Tibial artery (tissue), 4 donors: ENCODE results near the gene NSD1.

Experiments used
- DNase-seq, 2 donors: peaks; one replicate each; pipeline ENCODE4 v3.0.0-alpha.2; 2019
- H3K27ac ChIP-seq, 2 donors: fragments of 200-600 bp; sonication (generic) in 1 of 2; 1 replicate in 1 of 2; 2 replicates in 1 of 2; pipeline ENCODE4 v1.5.1; 2018 to 2019; ENCODE audit warnings: mild to moderate bottlenecking in 1 of 2
- H3K27me3 ChIP-seq, 2 donors: fragments of 200-600 bp; sonication (generic) in 1 of 2; one replicate each; pipeline versions ENCODE4 v1.5.1 to v1.6.0; 2016 to 2019
- H3K36me3 ChIP-seq, 3 donors: fragments of 200-600 bp; sonication (generic) in 2 of 3; one replicate each; pipeline ENCODE4 v1.5.1; 2016 to 2019; ENCODE audit warnings: mild to moderate bottlenecking in 2 of 3
- H3K4me1 ChIP-seq, 4 donors: fragments of 200-600 bp; sonication (generic) in 2 of 4; 1 replicate in 3 of 4; 2 replicates in 1 of 4; pipeline ENCODE4 v1.5.1; 2016 to 2019
- H3K4me3 ChIP-seq, 2 donors: fragments of 200-600 bp; sonication (generic) in 1 of 2; 1 replicate in 1 of 2; 2 replicates in 1 of 2; pipeline ENCODE4 v1.5.1; 2018 to 2019; ENCODE audit warnings: mild to moderate bottlenecking in 2 of 2
- H3K9me3 ChIP-seq, 3 donors: fragments of 200-600 bp; sonication (generic) in 1 of 3; one replicate each; pipeline ENCODE4 v1.5.1; 2016 to 2019
- intact Hi-C: fragments of 100-400 bp; cut with DNase I; formaldehyde crosslinking; loops from one replicate; pipeline ENCODE4 v1.15.0; 2023; ENCODE audit warnings: low total_unique reads
- TF ChIP-seq, protein P1 (sequence below), 2 experiments: fragments of 200-600 bp in 1 of 2; fragments of 450-650 bp in 1 of 2; IDR thresholded peaks; one replicate each; pipeline ENCODE4 v1.5.1; 2017 to 2019; ENCODE audit warnings: antibody characterized with exemption in 2 of 2, mild to moderate bottlenecking in 1 of 2, moderate library complexity in 1 of 2

NSD1 gene

DNA sequence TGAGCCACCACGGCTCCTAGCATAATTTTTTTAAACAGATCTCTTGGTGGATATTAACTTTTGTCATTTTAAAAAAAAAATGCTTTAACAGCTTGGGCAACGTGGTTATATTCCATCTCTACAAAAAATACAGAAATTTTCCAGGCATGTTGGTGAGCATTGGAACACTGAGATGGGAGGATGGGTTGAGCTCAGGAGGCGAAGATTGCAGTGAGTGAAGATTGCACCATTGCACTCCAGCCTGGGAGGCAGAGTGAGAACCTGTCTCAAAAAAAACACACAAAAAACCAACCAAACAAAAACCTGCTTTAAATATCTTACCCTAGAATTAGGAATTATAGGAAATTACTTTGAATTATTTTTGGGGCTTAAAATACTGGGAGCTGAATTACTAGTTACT is 55.2 kb downstream of the NSD1 start:
- H3K36me3 ChIP-seq: peaks cover 7 to 23% (median 15%) of the 10 kb centered on the region in 3 donors
- DNase-seq: no peak
- no peak overlapping the region for H3K27ac ChIP-seq
- TF ChIP-seq, protein P1, sequence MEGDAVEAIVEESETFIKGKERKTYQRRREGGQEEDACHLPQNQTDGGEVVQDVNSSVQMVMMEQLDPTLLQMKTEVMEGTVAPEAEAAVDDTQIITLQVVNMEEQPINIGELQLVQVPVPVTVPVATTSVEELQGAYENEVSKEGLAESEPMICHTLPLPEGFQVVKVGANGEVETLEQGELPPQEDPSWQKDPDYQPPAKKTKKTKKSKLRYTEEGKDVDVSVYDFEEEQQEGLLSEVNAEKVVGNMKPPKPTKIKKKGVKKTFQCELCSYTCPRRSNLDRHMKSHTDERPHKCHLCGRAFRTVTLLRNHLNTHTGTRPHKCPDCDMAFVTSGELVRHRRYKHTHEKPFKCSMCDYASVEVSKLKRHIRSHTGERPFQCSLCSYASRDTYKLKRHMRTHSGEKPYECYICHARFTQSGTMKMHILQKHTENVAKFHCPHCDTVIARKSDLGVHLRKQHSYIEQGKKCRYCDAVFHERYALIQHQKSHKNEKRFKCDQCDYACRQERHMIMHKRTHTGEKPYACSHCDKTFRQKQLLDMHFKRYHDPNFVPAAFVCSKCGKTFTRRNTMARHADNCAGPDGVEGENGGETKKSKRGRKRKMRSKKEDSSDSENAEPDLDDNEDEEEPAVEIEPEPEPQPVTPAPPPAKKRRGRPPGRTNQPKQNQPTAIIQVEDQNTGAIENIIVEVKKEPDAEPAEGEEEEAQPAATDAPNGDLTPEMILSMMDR (IDR thresholded peaks at IDR 0.05): no peak
- H3K4me1 ChIP-seq: peaks cover 0 to 5% (median under 1%) of the 10 kb centered on the region in 4 donors
- intact Hi-C loops: no loop called here
- H3K4me3 ChIP-seq: no peak overlapping the region
- no peaks in the 10 kb centered on the region for H3K27me3 ChIP-seq
- no peaks in the 10 kb centered on the region for H3K9me3 ChIP-seq

GRCh38 chr5:177189416-177189815 is 55.8 kb downstream of the NSD1 start:
- intact Hi-C loops: no loop called here
- no peak for DNase-seq
- no peak overlapping the region for H3K27ac ChIP-seq
- H3K4me3 ChIP-seq: no peak overlapping the region
- TF ChIP-seq, protein P1 (IDR thresholded peaks at IDR 0.05): no peak
- peaks cover 9 to 23% (median 21%) of the 10 kb centered on the region in 3 donors for H3K36me3 ChIP-seq
- peaks cover 0 to 5% (median under 1%) of the 10 kb centered on the region in 4 donors for H3K4me1 ChIP-seq
- H3K9me3 ChIP-seq: no peaks in the 10 kb centered on the region
- no peaks in the 10 kb centered on the region for H3K27me3 ChIP-seq

GRCh38 chr5:177189965-177190364 is 56.4 kb downstream of the NSD1 start:
- H3K27ac ChIP-seq: no peak overlapping the region
- H3K4me1 ChIP-seq: peaks cover 0 to 5% (median 5%) of the 10 kb centered on the region in 4 donors
- no peaks in the 10 kb centered on the region for H3K9me3 ChIP-seq
- intact Hi-C loops: no loop called here
- H3K36me3 ChIP-seq: peaks cover 12 to 25% (median 23%) of the 10 kb centered on the region in 3 donors
- H3K4me3 ChIP-seq: no peak overlapping the region
- no peak for DNase-seq
- no peaks in the 10 kb centered on the region for H3K27me3 ChIP-seq
- TF ChIP-seq, protein P1 (IDR thresholded peaks at IDR 0.05): no peak

DNA sequence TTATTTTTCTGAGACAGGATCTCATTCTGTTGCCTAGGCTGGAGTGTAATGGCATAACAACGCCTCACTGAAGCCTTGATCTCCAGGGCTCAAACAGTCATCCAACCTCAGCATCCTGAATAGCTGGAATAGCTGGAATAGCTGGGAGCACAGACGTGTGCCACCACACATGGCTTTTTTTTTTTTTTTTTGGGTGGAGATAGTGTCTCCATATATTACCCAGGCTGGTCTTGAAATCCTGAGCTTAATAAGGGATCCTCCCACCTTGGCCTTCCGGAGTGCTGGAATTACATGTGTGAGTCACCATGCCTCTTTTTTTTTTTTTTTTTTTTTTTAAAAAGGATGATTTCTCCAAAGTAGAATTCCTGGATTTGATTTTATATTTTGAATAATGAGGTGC is 60.7 kb downstream of the NSD1 start:
- TF ChIP-seq, protein P1 (IDR thresholded peaks at IDR 0.05): no peak
- H3K9me3 ChIP-seq: no peaks in the 10 kb centered on the region
- peaks cover 0 to 5% (median 3%) of the 10 kb centered on the region in 4 donors for H3K4me1 ChIP-seq
- peak in 1 of 2 donors; percentile 38 for DNase-seq
- no peak overlapping the region for H3K27ac ChIP-seq
- H3K36me3 ChIP-seq: peaks cover 20 to 66% (median 24%) of the 10 kb centered on the region in 3 donors
- H3K4me3 ChIP-seq: no peak overlapping the region
- intact Hi-C loops: no loop called here
- H3K27me3 ChIP-seq: no peaks in the 10 kb centered on the region

DNA sequence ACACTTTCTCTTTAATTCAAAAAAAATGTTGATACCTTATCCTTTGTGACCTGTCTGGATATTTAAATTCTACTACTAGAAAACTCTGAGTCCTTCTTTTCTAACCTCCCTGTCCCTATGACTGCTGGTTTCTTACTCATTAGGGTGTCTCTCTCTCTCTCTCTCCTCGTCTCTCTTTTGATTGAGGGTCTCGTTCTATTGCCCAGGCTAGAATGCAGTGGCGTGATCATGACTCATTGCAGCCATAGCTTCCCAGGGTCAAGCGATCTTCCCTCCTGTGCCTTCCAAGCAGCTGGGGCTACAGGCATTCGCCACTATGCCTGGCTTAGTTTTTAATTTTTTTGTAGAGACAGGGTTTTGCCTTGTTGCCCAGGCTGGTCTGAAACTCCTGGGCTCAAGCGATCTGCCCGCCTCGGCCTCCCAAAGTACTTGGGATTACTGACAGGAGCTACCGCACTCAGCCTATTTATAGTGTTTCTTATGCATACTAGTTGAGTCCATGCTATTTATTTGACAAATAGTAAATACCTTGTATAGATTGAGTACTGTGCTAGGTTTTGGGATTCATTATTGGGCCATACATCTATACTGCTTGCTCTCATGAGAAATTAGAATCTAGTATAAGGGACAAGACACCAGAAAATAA is 61.9 kb downstream of the NSD1 start:
- no peak overlapping the region for H3K4me3 ChIP-seq
- H3K9me3 ChIP-seq: no peaks in the 10 kb centered on the region
- intact Hi-C loops: no loop called here
- TF ChIP-seq, protein P1 (IDR thresholded peaks at IDR 0.05): no peak
- peaks cover 0 to 5% (median 2%) of the 10 kb centered on the region in 4 donors for H3K4me1 ChIP-seq
- H3K27ac ChIP-seq: no peak overlapping the region
- DNase-seq: no peak
- H3K36me3 ChIP-seq: peaks cover 22 to 78% (median 32%) of the 10 kb centered on the region in 3 donors
- no peaks in the 10 kb centered on the region for H3K27me3 ChIP-seq
